LNCAP (cell line): Measurements from ENCODE around the gene ARV1.

ENCODE experiments used
- CTCF ChIP-seq: fragments of 450-650 bp; IDR thresholded peaks from 2 replicates; pipeline ENCODE4 v1.5.1; 2017; ENCODE audit warnings: mild to moderate bottlenecking

The ARV1 gene

GRCh38 chr1:230978491-230979388, at the start of gene ARV1, which contains the start of gene TTC13:
Gene ARV1 (plus strand): TSS chr1:230979094. CDS start chr1:230979106, 12 bp downstream.
Gene TTC13 (minus strand): TSS chr1:230978861. CDS start chr1:230978830, 31 bp downstream.
- TF ChIP-seq CTCF: peak; percentile 47

GRCh38 chr1:230930986-230931385, 47.9 kb upstream of the ARV1 start:
- no peak for TF ChIP-seq CTCF

- TF ChIP-seq CTCF: no peak
These were observed 43.0 kb upstream of the ARV1 start for GRCh38 chr1:230935852-230936251.

- TF ChIP-seq CTCF: no peak
These were observed 42.4 kb upstream of the ARV1 start for GRCh38 chr1:230936475-230936874.

- TF ChIP-seq CTCF: no peak
These were observed 41.5 kb upstream of the ARV1 start for GRCh38 chr1:230937371-230937770.

GRCh38 chr1:230938924-230939368, 39.9 kb upstream of the ARV1 start:
- TF ChIP-seq CTCF: no peak

- no peak for TF ChIP-seq CTCF
These were observed 38.9 kb upstream of the ARV1 start for GRCh38 chr1:230939806-230940489.
